T-helper 1 cell treated with Interleukin-12 subunit alpha and Interleukin-12 subunit beta and Interleukin-4 antibody, amounts not matched to agents 30 μg/mL and 1 μg/mL, for 36 hours (primary cell): Measurements from ENCODE around the gene RGS1.

ENCODE experiments used
- H3K27ac Mint-ChIP-seq: one replicate; pipeline ENCODE4 v1.8.0; 2021; ENCODE audit warnings: mild to moderate bottlenecking, mixed read lengths
- H3K27me3 Mint-ChIP-seq: one replicate; pipeline ENCODE4 v1.8.0; 2021; ENCODE audit warnings: low read depth, mixed read lengths
- H3K36me3 Mint-ChIP-seq: one replicate; pipeline ENCODE4 v1.8.0; 2021; ENCODE audit warnings: low read depth, mixed read lengths
- H3K4me1 Mint-ChIP-seq: one replicate; pipeline ENCODE4 v1.8.0; 2021; ENCODE audit warnings: low read depth, mixed read lengths
- H3K4me3 Mint-ChIP-seq: one replicate; pipeline ENCODE4 v1.8.0; 2021; ENCODE audit warnings: mild to moderate bottlenecking, moderate library complexity, mixed read lengths
- H3K9me3 Mint-ChIP-seq: one replicate; pipeline ENCODE4 v1.8.0; 2021; ENCODE audit warnings: mixed read lengths

Gene RGS1

DNA sequence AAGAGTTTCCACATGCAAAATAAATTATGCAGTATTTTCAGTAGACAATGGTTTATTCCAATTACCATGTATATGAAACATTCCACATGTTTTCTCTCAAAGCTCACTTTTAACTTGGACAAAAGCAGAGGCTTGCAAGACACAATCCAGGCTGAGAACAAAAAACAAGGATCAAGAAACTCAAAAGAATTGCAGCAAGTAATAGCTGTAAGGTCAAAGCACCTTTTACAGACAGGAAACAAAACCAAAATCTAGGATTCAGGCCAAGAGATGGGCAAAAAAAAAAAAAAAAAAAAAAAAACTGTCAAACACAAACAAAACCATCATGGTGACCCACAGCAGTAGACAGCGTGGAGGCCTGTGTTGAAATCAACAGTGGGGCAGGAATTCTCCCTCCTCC is 9.3 kb downstream of the RGS1 start:
- Mint-ChIP-seq H3K4me1 (peaks cover 8% of the 10 kb centered on the region), H3K27ac (no peak overlapping the region), H3K36me3 (peaks cover 3% of the 10 kb centered on the region), H3K27me3 (peaks cover 5% of the 10 kb centered on the region), H3K9me3 (no peaks in the 10 kb centered on the region), H3K4me3 (no peak overlapping the region)

DNA sequence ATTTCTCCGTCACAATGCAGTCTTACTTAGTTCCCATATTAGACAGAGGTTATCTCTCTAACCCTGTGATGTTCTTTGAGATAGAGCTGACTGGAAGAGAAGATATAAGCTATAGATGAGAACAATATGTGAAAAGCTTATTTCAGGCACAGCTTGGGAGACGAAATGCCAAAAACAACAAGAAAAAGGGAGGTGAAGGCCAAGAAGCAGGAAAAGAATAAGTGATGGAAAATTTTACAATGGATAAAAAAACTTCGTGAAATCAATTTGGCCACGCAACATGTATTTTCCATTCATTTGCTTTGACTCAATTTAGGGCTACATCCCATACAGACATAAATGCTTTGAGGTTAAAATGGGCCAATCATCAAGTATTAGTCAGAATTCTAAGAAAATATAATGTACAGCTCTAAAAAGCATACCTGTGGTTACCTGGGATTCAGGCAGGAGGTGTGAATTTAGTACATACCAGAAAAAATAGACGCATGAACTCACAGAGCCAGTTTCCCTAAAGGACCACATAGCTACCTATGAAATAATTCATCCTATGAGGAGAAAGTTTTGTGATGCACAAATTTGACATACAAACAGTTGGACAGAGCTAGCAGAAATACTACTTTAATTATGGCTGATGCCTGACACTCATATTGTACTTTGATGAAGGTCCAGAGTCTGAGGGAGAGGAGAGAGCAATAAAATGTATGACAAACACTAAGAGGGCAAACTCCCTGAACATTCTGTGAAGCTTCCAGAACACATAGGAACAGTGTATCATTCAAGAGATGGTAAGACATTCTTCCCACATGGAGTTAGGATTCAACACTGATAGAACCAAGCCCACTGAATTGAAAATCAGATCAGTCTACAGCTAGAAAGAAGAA is 12.1 kb downstream of the RGS1 start:
- H3K4me1 Mint-ChIP-seq: peaks cover 4% of the 10 kb centered on the region
- H3K27ac Mint-ChIP-seq: no peak overlapping the region
- no peak overlapping the region for H3K4me3 Mint-ChIP-seq
- H3K9me3 Mint-ChIP-seq: no peaks in the 10 kb centered on the region
- H3K27me3 Mint-ChIP-seq: peaks cover 9% of the 10 kb centered on the region
- no peaks in the 10 kb centered on the region for H3K36me3 Mint-ChIP-seq

DNA sequence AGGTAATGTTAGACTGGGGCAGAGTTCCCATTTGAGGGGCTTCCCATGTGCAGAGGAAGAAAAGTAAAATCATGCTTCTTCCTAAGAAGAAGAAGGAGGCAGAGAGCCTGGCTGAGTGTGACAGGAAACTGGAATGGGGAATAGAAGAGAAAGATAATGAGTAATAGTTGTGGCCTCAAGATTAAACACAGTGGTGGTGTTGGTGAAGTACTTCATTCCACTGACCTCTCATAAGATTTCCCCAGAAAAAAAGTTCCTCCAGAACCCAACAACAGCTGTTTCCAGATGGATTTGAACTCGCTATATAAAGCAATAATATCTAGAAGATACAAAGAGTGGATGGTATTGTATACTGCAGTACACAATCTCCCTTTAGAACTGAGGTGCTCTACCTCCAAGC is 13.0 kb downstream of the RGS1 start:
- Mint-ChIP-seq H3K36me3 (no peaks in the 10 kb centered on the region), H3K4me1 (peaks cover 3% of the 10 kb centered on the region), H3K27me3 (peaks cover 5% of the 10 kb centered on the region), H3K9me3 (no peaks in the 10 kb centered on the region), H3K4me3 (no peak overlapping the region), H3K27ac (no peak overlapping the region)

- peaks cover 3% of the 10 kb centered on the region for H3K4me1 Mint-ChIP-seq
- no peak overlapping the region for H3K27ac Mint-ChIP-seq
- H3K4me3 Mint-ChIP-seq: no peak overlapping the region
- H3K36me3 Mint-ChIP-seq: no peaks in the 10 kb centered on the region
- H3K9me3 Mint-ChIP-seq: no peaks in the 10 kb centered on the region
- H3K27me3 Mint-ChIP-seq: peaks cover 6% of the 10 kb centered on the region
These were observed 14.2 kb downstream of the RGS1 start for GRCh38 chr1:192589813-192590212.

- H3K4me3 Mint-ChIP-seq: no peak overlapping the region
- H3K4me1 Mint-ChIP-seq: peaks cover 3% of the 10 kb centered on the region
- no peak overlapping the region for H3K27ac Mint-ChIP-seq
- H3K27me3 Mint-ChIP-seq: peaks cover 13% of the 10 kb centered on the region
- no peaks in the 10 kb centered on the region for H3K36me3 Mint-ChIP-seq
- no peaks in the 10 kb centered on the region for H3K9me3 Mint-ChIP-seq
These were observed 16.9 kb downstream of the RGS1 start for GRCh38 chr1:192592517-192592916.

- no peak overlapping the region for H3K27ac Mint-ChIP-seq
- H3K9me3 Mint-ChIP-seq: no peaks in the 10 kb centered on the region
- peaks cover 13% of the 10 kb centered on the region for H3K27me3 Mint-ChIP-seq
- no peaks in the 10 kb centered on the region for H3K36me3 Mint-ChIP-seq
- no peak overlapping the region for H3K4me3 Mint-ChIP-seq
- H3K4me1 Mint-ChIP-seq: peaks cover 3% of the 10 kb centered on the region
These were observed 17.6 kb downstream of the RGS1 start for GRCh38 chr1:192592981-192593708.

DNA sequence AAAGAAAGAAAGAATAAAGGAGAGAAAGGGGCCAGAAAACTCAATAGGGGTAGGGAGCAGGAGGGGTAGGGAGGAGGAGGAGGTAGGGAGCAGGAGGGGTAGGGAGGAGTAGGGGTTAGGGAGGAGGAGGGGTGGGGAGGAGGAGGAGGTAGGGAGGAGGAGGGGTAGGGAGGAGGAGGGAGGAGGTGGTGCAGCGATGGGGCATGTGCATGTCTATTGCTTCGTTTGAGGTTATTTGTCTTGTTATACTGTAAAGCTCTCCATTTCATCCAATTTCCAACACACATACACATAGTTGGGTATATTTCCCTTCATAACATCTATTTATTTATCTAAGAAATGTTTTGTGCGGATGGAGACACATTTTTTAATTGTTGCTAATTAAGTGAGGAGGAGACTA is 19.7 kb downstream of the RGS1 start:
- Mint-ChIP-seq H3K27ac (no peak overlapping the region), H3K27me3 (peaks cover 8% of the 10 kb centered on the region), H3K4me3 (no peak overlapping the region), H3K4me1 (peaks cover 3% of the 10 kb centered on the region), H3K9me3 (no peaks in the 10 kb centered on the region), H3K36me3 (no peaks in the 10 kb centered on the region)

- no peaks in the 10 kb centered on the region for H3K9me3 Mint-ChIP-seq
- no peaks in the 10 kb centered on the region for H3K36me3 Mint-ChIP-seq
- peaks cover 3% of the 10 kb centered on the region for H3K4me1 Mint-ChIP-seq
- no peak overlapping the region for H3K4me3 Mint-ChIP-seq
- peaks cover 8% of the 10 kb centered on the region for H3K27me3 Mint-ChIP-seq
- H3K27ac Mint-ChIP-seq: no peak overlapping the region
These were observed 23.0 kb downstream of the RGS1 start for GRCh38 chr1:192598589-192598988.

DNA sequence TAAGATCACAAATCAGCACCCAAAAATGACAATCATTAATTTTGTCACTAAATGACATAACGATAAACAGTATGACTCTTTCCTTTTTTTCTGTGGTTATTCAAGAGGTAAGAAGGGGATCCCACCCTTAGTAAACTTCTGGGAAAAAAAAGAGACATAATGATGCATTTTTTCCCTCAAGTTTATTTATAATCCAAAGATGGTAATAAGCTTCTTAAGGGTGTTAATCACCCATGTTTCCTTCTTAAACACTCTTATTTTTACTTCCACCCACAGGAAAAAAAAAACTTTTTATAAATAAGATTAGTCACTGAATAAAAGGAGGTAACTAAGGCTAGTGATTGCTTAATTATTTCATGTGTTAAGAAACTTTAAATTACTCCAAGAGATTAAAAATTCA is 24.7 kb downstream of the RGS1 start:
- Mint-ChIP-seq H3K27me3 (peaks cover 4% of the 10 kb centered on the region), H3K4me1 (peaks cover 3% of the 10 kb centered on the region), H3K4me3 (no peak overlapping the region), H3K9me3 (no peaks in the 10 kb centered on the region), H3K27ac (no peak overlapping the region), H3K36me3 (no peaks in the 10 kb centered on the region)

DNA sequence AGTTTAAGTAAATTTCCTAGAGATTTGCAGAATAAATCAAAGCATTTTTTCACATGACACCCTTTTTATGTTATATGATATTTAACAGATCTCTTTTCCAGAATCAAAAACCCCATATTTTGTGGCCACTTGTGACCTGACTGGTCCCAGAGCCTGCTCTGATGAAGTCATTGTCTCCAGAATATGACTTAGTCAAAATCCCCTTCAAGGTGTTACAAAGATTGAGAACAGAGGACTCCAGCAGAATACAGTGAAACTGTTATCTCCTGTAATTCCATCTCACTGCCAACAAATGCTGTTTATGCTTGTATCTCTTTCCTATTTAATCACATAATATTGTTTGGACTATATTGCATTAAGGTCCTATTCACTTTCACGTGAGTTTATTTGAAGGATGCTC is 25.6 kb downstream of the RGS1 start:
- no peaks in the 10 kb centered on the region for H3K9me3 Mint-ChIP-seq
- H3K27me3 Mint-ChIP-seq: no peaks in the 10 kb centered on the region
- no peak overlapping the region for H3K27ac Mint-ChIP-seq
- H3K4me3 Mint-ChIP-seq: no peak overlapping the region
- H3K36me3 Mint-ChIP-seq: no peaks in the 10 kb centered on the region
- peaks cover 3% of the 10 kb centered on the region for H3K4me1 Mint-ChIP-seq

DNA sequence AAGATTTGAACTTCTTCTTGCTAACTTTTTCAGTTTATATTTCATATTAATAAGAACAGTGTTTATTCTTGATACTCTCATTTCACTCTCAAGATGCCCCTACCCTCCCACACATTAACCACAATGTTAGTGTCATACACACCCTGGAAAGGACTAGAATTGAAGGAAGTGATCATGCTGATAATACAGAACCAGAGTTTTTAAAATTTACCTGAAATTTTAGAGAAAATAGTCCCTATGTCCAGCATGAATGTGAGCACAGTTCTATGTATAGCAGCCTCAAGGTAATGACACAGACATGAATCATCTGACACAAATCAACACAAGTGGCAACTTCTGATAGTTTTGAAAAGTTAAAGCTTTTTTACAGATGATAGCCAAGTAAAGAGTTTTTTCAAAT is 26.0 kb downstream of the RGS1 start:
- Mint-ChIP-seq H3K9me3 (no peaks in the 10 kb centered on the region), H3K36me3 (no peaks in the 10 kb centered on the region), H3K27me3 (no peaks in the 10 kb centered on the region), H3K27ac (no peak overlapping the region), H3K4me3 (no peak overlapping the region), H3K4me1 (peaks cover 3% of the 10 kb centered on the region)

DNA sequence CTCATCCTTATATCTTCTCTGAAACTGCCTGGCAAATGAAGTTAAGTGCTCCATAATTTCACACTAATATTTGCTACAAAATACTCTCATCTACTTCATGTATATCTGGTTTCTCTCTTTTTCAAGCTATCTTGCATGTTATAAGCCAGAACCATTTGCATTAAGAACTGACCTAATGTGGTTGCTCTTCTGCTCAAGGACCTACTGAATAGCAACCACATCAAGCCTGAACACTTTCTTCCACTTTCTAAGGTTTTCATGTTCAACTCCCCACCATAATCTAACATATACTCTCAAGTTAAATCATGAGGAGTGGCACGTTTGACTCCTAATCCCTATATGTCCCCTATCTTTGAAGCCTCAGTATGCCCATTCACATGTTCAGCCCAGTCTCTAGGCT is 27.2 kb downstream of the RGS1 start:
- Mint-ChIP-seq H3K36me3 (no peaks in the 10 kb centered on the region), H3K4me1 (peaks cover 3% of the 10 kb centered on the region), H3K9me3 (no peaks in the 10 kb centered on the region), H3K27me3 (no peaks in the 10 kb centered on the region), H3K4me3 (no peak overlapping the region), H3K27ac (no peak overlapping the region)

DNA sequence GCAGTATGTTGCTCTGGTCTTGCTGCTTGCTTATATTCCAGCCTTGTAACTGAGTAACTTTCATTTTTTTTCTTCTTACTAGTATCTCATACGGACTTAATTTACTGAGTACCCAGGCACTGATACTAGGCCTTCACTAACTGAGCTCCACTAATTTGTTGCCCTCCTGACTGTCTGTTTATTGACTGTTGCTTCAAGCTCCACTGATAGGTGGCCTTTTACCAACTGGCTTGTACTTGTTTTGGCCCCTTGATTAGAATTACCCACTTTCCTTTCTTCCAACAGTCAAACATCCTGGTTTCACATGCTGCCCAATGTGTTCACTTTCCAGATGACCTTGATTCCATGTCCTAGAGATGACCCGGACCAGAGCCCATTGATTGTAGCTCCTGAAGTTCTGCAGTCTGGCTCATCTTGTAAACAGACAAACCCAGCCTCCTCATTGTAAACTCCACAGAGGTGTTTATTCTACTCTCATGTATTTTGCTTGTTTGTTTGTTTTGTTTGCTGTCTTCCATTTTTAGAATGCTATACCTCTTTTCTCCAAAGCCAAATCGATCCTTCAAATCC is 27.7 kb downstream of the RGS1 start:
- no peak overlapping the region for H3K4me3 Mint-ChIP-seq
- H3K27me3 Mint-ChIP-seq: no peaks in the 10 kb centered on the region
- H3K27ac Mint-ChIP-seq: no peak overlapping the region
- no peaks in the 10 kb centered on the region for H3K9me3 Mint-ChIP-seq
- H3K4me1 Mint-ChIP-seq: peaks cover 3% of the 10 kb centered on the region
- no peaks in the 10 kb centered on the region for H3K36me3 Mint-ChIP-seq

DNA sequence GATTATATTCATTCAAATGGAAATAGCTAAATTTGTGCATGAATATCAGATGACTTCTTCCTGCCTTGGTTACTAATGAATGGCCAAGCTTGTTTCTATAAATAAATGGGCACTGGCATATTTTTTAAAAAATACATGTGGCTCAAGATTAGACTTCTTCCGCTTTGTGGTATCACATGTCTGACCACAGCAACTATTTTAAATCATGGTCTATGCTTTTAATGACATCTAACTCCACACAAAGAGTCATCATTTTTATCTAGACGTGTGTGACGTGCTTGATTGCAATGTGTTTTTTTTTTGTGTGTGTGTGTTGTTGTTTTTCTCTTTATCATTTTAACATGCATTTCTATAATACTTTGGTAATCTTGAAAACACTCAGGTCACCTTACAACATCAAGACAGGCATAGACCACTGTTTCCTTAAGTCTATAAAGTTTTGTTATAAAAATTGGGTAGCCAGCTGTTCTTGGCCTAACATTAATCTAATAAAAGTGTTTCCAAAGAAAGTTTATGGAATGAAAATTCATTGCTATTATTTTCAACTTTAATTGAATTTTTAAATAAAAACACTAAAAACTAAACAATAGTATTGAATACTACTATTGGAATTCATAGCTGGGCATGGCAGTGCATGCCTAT is 29.5 kb downstream of the RGS1 start:
- no peaks in the 10 kb centered on the region for H3K27me3 Mint-ChIP-seq
- no peak overlapping the region for H3K27ac Mint-ChIP-seq
- peaks cover 17% of the 10 kb centered on the region for H3K4me1 Mint-ChIP-seq
- no peaks in the 10 kb centered on the region for H3K36me3 Mint-ChIP-seq
- no peak overlapping the region for H3K4me3 Mint-ChIP-seq
- H3K9me3 Mint-ChIP-seq: no peaks in the 10 kb centered on the region
